GM12873 (cell line): ENCODE data around the gene STRA8.

Experiments used
- TF ChIP-seq, protein P1 (sequence below): IDR thresholded peaks from 2 replicates; pipeline ENCODE4 v1.5.1; 2012; ENCODE audit warnings: low read depth, mild to moderate bottlenecking, moderate library complexity, low read length, control low read depth; ENCODE audit not compliant: insufficient read depth; ENCODE audit errors: missing control alignments

The STRA8 gene

DNA sequence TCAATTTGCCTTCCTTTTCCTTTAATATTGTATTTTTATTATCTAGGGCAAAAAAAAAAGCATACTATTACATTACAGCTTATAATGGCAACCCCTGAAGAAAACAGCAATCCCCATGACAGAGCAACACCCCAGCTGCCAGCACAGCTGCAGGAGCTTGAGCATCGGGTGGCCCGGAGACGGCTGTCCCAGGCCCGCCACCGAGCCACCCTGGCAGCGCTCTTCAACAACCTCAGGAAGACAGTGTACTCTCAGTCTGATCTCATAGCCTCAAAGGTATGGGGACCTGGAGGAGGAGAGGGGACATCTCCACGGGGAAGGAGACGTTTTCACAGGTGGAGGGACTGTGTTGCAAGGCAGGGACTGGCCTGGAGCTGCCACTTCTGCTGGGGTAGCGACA lies 6.8 kb downstream of the STRA8 start:
- TF ChIP-seq, protein P1, sequence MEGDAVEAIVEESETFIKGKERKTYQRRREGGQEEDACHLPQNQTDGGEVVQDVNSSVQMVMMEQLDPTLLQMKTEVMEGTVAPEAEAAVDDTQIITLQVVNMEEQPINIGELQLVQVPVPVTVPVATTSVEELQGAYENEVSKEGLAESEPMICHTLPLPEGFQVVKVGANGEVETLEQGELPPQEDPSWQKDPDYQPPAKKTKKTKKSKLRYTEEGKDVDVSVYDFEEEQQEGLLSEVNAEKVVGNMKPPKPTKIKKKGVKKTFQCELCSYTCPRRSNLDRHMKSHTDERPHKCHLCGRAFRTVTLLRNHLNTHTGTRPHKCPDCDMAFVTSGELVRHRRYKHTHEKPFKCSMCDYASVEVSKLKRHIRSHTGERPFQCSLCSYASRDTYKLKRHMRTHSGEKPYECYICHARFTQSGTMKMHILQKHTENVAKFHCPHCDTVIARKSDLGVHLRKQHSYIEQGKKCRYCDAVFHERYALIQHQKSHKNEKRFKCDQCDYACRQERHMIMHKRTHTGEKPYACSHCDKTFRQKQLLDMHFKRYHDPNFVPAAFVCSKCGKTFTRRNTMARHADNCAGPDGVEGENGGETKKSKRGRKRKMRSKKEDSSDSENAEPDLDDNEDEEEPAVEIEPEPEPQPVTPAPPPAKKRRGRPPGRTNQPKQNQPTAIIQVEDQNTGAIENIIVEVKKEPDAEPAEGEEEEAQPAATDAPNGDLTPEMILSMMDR = no peak

DNA sequence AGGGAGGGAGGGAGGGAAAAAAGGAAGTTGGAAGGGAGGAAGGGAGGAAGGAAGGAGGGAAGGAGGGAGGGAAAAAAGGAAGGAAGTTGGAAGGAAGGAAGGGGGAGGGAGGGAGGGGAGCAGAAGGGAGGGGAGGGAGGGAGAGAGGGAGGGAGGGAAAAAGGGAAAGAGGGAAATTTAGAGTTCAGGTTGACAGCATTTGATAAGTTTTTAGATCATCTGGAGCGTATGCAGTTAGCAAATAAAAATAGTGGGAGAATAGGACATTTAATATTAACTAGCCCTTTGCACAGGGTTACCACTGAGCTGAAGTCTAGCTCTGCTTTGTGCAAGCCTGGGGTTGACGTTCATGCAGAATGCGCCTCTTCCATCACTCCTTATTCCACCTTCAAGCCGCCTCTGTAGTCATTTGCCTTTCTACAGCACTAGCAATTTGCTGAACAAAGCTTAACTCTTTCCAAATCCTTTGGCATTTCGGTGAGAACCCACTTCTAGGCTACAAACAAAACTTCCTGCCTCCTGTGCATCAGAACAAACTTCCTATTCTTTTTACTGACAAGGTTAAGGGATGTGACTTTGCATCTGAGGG lies 8.6 kb downstream of the STRA8 start:
- TF ChIP-seq, protein P1 = no peak

DNA sequence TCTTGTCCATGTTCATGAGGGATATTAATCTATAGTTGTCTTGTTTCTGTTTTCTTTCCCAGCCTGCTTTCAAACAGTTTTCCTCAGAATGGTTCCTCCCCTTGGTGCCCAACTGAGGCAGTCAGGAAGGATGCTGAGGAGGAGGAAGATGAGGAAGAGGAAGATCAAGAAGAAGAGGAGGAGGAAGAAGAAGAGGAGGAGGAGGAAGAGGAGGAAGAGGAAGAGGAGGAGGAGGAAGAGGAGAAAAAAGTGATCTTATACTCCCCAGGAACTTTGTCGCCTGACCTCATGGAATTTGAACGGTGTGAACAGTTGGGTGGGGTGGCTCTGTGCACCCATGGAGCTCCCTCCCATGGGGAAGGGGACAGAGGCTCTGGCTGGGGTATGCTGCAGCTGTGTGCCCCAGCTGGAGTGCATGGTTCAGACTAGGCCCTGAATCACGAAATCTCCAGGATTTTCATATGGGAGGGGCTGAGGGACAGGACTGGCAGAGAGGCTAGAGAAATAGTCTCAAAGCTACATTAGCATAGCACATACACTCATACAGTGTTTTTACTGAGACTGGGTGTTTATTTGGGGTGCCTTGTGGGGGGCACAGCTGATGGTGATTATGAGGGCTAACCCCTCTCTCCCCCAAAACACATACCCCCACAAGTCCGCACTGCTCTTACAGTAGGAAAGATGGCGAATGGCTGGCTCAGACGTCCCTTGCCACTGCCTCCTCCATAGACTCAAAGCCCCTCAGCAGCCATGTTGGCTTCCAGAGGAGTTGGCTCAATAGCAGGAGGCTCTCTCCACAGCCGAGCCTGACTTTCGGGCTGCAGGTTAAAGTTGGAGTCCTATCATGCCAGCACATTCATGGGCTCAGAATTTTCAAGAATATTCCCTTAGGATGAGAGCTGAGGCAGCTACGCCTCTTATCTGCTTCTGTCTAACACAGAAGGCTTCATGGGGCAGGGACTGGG lies 11.9 kb downstream of the STRA8 start:
- TF ChIP-seq, protein P1 = no peak

DNA sequence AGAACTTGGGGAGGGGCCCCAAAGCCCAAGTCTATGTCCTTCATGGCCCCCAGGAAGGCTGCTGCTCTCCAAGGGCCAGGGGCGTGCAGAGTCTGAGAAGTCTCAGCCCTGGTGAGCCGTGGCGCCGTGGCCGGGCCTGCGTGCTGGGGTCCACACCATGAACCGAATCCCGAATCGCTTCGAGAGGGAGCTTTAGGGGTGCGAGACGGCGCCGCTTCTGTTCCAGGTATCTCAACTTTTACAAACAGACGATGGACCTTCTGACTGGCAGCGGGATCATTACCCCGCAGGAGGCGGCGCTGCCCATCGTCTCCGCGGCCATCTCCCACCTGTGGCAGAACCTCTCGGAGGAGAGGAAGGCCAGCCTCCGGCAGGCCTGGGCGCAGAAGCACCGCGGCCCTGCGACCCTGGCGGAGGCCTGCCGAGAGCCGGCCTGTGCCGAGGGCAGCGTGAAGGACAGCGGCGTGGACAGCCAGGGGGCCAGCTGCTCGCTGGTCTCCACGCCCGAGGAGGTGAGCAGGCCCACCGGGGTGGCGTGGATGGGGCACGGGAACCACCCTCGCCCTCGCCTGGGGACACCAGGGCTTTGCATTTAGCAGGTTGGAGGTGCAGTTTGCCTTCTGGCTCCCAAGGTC lies 12.7 kb downstream of the STRA8 start:
- TF ChIP-seq, protein P1 = no peak

DNA sequence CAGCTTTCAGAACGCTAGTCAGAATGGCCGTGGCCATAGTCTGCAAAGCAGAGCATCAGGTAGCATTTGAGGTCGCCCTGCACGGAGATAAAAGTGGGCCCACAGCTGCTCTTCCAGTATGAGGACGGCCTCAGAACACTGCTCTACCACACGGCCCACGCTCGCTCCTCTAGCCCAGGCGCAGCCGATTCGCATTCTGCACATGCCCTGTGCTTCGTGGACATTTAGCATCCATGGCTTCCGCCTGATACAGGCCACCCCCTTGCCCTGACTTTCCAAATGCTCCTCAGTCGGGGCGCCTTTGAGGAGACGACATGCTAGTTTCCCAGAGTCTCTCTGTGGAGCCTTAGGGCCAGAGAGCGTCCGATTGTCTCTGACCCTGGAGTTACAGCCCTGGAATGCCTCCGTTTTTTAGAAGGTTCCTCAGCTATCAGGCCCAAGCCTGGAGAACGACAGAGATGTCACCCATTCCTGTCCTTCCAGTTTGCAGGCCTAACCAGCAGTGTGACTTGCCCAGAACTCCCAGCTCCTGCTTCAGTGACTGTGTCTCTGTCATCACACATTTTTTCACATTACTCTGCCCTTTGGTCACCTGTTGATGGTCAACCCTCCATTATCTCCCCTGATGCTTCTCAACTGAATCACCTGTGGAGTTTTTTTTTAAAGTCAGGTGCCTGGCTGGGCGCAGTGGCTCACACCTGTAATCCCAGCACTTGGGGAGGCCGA lies 14.3 kb downstream of the STRA8 start:
- TF ChIP-seq, protein P1 = no peak

DNA sequence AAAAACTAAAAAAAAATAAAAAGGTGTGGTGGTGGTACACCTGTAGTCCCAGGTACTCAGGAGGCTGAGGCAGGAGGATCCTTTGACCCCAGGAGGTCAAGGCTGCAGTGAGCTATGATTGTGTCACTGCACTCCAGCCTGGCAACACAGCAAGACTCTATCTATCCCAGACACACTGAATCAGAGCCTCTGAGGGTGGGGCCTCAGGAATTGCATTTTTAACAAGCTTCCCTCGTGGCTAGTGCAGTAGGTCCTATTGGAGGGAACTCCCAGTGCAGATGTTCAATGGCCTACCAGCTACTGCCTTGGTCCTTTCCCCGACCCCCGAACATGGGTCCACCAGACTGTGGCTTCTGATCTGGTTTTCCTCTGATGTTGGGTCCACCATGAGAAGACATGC lies 14.9 kb downstream of the STRA8 start:
- TF ChIP-seq, protein P1 = no peak
